RPMI8226 (cell line): ENCODE measurements around the gene CSRNP2.

Source experiments
- DNase-seq: peaks from one replicate; pipeline ENCODE4 v3.0.0-alpha.2; 2015

The CSRNP2 gene

DNA sequence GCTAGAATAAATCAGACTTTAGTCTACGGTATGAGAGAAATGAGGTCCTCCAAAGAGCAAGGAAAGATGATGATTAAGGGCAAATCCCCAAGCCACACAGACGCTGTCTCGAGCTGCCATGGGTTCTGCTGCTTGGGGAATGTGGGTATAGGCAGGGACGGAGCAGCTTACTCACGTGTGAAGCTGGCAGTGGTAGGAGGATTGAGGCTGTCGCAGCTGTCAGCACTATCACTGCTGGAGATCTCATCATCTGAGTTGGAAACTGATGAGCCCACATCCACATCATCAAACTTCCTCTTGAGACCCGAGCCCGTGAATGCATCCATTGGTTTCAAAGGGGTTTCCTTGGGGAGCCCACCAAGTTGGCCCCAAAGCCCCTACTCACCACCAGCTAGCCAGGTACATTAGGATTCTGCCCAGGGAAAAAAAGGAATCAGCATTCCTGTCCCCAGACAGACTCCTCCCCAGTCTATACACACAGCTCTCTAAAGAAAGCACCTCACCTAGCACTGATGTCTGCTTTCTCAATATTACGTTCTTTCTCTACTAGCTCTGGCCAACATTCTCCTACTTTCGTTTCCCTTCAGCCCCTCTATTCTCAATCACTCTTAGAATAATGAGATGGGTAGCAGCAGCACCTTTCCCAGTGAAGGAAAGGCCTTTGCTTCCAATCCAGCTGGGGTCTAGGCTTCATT, 7.0 kb downstream of the CSRNP2 start:
- no peak for DNase-seq

GRCh38 chr12:51075390-51075789, 8.0 kb downstream of the CSRNP2 start:
- no peak for DNase-seq

DNA sequence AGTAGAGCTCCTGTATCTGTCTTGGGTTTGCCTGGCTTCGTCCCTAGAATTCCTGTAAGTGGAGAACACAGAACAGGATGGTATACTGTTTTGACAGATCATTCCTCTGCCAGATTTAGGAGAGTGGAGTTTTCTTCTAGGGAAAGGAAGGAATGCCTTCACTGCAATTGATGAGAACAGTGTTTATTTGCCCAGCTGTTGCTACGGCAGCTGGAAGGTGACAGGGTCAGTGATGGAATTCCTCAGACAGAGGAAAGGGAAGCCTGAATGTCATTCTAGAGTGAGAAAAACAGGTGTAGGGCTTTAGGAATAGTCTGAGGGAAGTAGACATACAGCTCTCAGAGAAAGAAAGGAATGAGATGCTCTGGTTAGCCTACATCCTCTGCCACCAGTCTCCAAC, 11.7 kb downstream of the CSRNP2 start:
- DNase-seq, result no peak

- DNase-seq, result no peak
Observed at GRCh38 chr12:51070004-51070403, 13.4 kb downstream of the CSRNP2 start.

GRCh38 chr12:51067771-51068170, 15.6 kb downstream of the CSRNP2 start:
- no peak for DNase-seq

GRCh38 chr12:51067229-51067628, 16.2 kb downstream of the CSRNP2 start:
- no peak for DNase-seq

DNA sequence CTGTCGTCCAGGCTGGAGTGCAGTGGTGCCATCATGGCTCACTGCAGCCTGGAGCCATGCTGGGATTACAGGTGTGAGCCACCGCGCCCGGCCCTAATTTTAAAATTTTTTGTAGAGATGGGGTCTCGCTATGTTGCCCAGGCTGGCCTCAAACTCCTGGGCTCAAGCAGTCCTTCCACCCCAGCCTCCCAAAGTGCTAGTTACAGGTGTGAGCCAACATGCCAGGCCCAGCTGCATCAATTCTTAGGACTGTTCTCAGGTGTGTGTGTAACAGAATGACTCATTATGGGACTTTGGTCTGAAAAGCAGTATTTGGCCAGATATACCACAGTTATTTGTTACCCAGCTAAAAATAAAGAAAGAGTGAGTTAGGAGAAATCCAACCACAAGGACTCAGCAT, 17.9 kb downstream of the CSRNP2 start:
- no peak for DNase-seq

- DNase-seq, result no peak
Observed at GRCh38 chr12:51062631-51063397, 20.6 kb downstream of the CSRNP2 start.

DNA sequence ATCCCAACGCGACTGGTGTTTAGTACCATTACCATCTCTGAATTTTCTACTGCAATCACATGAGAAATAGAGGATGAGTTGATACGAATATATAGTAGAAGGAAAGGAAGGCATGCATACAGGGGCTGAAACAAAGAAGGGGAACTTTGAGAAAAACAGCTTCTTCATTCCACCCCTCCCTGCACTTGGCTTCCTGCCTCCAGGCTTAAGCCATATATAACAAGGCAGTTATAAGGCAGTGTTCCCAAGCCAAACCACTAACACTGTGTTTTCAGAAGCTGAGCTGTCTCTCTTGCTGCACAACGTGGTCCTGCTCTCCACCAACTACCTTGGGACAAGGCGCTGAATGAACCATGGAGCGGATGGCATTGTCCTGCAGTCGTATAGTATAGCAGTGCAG, 24.3 kb downstream of the CSRNP2 start:
- no peak for DNase-seq

- no peak for DNase-seq
Observed at GRCh38 chr12:51056242-51056641, 27.2 kb downstream of the CSRNP2 start.

DNA sequence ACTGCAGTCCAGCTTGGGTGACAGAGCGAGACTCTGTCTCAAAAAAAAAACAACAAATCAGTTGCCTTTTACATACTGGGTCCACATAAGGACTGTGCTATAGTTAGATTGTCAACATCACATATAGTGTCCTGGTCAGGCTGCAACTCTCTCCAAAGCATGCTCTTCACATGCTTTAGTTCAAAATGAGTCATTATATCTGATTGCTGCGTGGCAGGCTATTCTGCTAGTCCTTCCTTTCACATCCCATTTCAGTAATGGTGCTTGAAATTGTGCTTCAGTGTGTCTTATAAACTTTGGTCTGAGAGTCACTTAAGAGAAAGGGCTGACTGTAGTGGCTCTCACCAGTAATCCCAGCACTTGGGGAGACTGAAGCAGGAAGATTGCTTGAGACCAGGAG, 28.3 kb downstream of the CSRNP2 start:
- no peak for DNase-seq

DNA sequence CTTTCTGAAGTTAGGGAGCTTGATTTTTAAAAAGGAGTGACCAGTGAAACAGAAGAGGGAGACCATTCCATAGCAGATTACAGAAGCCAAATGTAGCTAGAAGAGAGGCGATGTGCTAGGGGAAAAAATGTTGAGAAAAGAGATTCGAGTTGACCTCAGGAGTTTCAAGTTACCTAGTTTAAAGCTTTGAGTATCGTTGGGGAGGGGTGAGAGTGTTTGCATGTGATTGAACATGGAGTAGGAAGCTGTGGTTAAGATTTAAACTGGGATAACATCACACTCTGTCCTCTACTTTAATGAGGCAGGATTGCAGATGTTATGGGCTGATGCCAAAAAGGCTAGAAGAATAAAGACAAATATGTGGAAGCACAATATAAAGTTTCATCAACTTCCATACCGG, 31.6 kb downstream of the CSRNP2 start:
- no peak for DNase-seq

- DNase-seq, result no peak
Observed at GRCh38 chr12:51049525-51049924, 33.9 kb downstream of the CSRNP2 start.

DNA sequence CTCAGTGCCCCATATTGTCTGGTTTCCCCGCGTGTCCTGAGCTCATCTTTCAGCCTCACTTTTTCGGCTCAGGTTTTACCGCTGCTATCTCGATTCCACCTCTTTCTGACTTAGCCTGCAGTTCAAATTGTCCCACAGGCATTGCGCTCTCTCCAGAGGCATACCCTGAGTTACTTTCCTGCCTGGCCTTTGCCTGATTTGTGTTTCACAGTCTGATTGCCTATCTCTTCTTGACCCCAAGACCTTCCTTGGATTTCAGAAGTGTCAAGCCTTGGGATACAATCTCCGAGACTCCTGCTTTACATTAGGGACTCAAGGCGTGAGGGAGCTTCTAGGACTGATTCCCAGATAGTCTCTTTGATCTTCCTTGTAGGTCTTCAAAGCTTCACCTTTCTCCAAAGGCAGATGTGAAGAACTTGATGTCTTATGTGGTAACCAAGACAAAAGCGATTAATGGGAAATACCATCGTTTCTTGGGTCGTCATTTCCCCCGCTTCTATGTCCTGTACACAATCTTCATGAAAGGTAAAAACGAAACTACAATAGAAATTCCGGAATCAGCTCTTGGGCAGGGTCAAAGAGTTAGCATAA, 34.6 kb downstream of the CSRNP2 start:
- DNase-seq, result peak; percentile 31

DNA sequence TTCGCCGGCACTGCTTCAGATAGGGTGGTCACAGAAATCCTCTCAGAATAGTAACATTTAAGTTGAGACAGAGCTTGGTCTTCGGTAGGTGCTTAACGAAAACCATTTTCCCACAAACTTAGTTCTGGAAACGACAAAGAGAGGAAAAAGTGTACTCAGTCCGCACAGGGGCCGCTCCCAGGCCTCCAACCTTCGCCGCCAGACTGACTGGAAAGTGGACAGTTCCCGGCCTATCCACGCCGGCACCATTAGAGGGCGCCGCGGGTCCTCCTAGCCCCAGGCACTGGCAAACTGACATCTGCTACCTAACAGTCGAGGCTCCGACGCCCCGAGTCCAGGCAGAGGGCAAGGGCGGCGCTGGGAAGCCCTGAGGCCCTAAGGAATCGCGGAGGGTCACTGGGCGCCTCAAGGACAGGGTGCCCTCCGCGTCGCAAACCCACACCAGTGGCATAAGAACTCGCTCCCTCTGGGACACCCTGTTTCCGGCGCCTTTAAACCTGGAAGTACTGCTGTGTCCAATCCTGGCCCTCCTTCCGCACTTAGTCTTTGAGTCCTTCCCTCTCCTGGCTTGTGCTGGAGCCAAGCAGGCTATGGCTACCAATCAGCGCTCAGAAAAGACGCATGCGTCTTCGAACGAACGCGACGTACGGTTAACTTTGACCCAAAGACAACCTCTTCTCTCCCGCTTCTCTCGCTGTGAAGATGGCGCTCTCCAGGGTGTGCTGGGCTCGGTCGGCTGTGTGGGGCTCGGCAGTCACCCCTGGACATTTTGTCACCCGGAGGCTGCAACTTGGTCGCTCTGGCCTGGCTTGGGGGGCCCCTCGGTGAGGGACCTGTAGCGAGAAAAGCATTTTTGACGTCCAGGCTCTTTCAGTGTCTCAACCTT, 35.5 kb downstream of the CSRNP2 start, which contains the start of gene LETMD1:
LETMD1 (plus strand) TSS at position 673 of the 886 bp plus-strand sequence; CDS start at position 703, 30 bp downstream.
- peak; percentile 97 for DNase-seq

DNA sequence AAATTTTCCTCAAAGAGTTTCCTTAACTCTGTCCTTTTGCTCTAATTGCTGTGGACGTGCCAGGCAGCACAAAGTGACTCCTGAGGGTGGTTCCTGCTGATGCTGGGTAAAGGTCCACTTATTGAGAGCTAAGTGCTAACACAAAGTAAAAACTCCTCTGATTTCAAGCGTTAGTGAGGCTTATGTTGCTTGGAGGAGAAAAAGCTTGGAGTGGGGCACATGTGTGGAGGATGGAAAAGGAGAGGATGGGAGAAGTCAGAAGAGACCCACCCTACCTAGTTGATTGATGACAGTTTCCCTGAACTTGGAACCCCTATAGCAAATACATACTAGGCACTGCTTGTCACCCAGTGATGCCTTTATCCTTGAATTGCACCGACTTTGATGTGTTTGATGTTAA, 47.1 kb downstream of the CSRNP2 start:
- no peak for DNase-seq

- no peak for DNase-seq
Observed at GRCh38 chr12:51033457-51034089, 49.8 kb downstream of the CSRNP2 start.

GRCh38 chr12:51033048-51033447, 50.3 kb downstream of the CSRNP2 start:
- DNase-seq, result no peak

DNA sequence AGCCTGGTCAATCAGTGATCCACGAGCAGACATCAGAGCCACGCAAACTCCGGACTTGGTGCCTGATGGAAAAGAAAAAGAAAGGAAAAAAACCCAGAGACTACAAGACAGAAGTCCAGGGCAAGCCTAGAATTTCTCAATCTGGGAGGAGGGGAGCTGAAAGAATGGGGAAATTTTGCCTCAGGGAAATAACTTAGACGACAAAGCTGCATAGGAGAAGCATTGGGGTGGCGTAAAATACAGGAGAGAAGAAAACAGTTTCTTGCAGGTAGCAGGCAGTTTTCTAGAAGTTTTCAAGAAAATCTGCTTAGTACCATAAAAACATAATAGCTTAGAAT, 54.6 kb downstream of the CSRNP2 start:
- DNase-seq, result no peak

DNA sequence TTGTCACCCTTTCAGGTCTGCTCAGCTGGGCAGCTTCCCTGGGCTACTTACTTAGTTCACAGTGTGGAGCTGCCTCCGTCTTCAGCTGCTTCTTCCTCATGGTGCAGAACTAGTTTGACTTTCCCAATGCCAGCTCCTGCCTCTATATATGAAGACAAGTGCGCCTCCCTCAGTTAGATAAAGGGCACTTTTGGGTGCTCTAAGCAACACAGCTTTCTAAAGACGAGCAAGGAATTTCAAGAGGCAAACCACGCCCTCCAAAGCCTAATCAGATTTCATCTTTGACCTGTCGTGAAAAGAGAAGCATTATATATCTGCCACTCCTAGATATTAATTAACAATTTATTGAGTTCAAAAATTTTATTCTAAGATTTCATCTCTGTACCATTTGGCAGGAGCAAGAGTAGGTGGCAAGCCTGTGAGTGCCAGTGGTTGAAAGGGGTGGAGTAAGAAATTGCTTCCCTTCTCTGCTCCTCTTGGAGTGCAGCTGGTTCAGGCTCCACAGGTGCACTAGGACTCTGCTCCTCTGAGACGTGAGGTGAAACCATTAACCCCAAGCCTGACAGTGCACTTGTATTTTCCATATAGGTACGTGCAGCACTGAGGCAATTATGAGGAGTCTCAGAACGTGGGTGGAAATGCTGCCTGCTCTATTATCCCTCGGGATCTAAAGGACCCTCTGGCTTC, 55.1 kb downstream of the CSRNP2 start:
- DNase-seq, result peak; percentile 77

DNA sequence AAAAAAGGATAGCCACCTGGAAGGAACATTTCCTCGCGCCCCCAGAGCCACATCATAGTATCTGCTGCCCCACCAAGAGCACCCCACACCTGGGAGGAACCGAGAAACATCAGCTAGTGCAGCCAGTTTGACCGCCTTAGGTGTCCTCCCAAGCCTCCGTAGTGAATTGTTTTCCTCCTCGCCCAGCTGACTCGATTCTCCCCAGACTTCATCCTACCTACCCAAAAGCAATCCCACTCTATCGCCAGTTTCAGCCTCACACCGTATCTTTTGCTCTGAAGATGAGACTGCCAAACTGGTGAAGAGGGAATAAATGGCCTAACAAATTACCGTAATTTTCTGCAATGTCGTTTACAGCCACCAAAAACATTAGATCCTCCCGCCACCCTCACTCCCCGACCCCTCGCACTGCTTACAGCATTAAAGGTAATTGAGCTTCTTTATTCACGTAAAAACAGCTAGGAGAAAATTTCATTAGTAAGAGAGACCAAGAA, 56.0 kb downstream of the CSRNP2 start:
- no peak for DNase-seq
